ENCODE results near the gene SEC23A.
"Not testable (repeated sequence)": the region's sequence is repeated elsewhere in the genome, so short reads cannot be mapped to it uniquely, and the experiment has no call there.

Gene SEC23A

DNA sequence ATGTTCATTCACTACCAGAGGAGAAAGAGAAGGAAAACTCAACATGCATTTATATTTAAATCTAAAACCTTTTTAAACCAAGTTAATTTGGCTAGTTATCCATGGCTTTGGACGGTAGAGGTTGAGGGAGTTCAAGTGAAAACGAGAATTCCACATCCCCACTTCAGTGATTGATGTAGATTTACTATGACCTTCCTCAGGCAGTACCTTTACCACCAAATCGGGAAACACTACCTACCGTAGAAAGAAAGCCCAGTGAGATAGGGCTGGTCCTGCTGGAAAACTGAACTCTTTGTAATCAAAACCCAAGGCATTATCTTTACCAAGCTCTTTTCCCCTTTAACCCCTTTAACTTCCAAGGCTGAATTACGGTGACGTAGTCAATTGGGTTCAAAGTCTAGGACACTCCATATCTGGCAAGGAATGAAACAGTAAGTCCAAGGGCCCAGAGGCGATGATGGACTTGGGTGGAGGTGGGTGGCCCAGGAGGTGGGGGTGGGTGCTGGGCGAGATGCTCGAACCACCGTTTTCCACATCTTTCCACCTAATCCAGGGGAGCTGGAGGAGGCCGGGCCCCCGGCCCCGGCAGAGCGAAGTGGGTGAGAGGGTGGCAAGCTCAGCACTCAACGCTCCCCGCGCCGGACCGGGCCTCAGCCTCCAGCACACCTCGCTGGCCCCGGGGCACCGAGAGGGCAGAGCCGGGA, 618 bp downstream of the SEC23A start:
- Histone ChIP-seq H3K27ac (ENCODE audit: low read length) (peak overlapping the region; percentile 66), H3K36me3 (replicated peaks; ENCODE audit: low read depth, low read length) (peaks cover 3% of the 10 kb centered on the region), H3K9me3 (ENCODE audit: insufficient read depth, low read length) (no peaks in the 10 kb centered on the region), H2AFZ (ENCODE audit: low read depth, low read length) (peak overlapping the region; percentile 59; the same call in 1 of the 2 replicates), H3K4me1 (ENCODE audit: low read length) (peaks cover 10% of the 10 kb centered on the region; the same call in 1 of the 2 replicates), H3K4me3 (ENCODE audit: low read length) (peak overlapping the region; percentile 90), H3K27me3 (ENCODE audit: low read depth, low read length) (no peaks in the 10 kb centered on the region), H3K4me2 (ENCODE audit: low read length) (peak overlapping the region; percentile 98), H3K9ac (ENCODE audit: low read length) (peak overlapping the region; percentile 93), H3K79me2 (ENCODE audit: low read length) (peaks cover 61% of the 10 kb centered on the region), H4K20me1 (ENCODE audit: insufficient read depth, low read length) (peaks cover 11% of the 10 kb centered on the region)
- no peak for TF ChIP-seq EZH2phosphoT487 (IDR thresholded peaks at IDR 0.05; ENCODE audit: low read depth)
- TF ChIP-seq, protein P1, sequence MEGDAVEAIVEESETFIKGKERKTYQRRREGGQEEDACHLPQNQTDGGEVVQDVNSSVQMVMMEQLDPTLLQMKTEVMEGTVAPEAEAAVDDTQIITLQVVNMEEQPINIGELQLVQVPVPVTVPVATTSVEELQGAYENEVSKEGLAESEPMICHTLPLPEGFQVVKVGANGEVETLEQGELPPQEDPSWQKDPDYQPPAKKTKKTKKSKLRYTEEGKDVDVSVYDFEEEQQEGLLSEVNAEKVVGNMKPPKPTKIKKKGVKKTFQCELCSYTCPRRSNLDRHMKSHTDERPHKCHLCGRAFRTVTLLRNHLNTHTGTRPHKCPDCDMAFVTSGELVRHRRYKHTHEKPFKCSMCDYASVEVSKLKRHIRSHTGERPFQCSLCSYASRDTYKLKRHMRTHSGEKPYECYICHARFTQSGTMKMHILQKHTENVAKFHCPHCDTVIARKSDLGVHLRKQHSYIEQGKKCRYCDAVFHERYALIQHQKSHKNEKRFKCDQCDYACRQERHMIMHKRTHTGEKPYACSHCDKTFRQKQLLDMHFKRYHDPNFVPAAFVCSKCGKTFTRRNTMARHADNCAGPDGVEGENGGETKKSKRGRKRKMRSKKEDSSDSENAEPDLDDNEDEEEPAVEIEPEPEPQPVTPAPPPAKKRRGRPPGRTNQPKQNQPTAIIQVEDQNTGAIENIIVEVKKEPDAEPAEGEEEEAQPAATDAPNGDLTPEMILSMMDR (IDR thresholded peaks at IDR 0.05; ENCODE audit: low read depth, low read length), result no peak

DNA sequence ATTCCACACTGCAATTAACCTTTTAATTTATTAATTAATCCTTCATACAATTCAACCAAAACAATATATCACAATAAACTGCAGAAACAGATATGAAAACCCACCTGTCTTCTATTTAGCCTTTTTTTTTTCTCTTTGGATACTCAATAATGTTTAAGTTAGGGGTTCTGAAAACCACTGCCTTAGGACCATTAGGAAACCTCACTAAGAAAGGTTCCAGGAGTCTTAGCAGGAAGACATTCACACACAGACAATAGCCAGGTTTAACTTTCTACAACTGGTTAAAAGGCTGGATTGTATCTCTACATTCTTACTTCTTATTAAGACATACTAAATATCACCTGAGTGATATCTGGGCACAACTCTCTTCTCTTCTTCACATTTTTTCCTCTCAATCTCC, 3.3 kb downstream of the SEC23A start:
- Histone ChIP-seq H4K20me1 (ENCODE audit: insufficient read depth, low read length) (peaks cover 13% of the 10 kb centered on the region), H3K9me3 (ENCODE audit: insufficient read depth, low read length) (no peaks in the 10 kb centered on the region), H2AFZ (ENCODE audit: low read depth, low read length) (no peak overlapping the region), H3K9ac (ENCODE audit: low read length) (no peak overlapping the region), H3K79me2 (ENCODE audit: low read length) (peaks cover 71% of the 10 kb centered on the region), H3K27me3 (ENCODE audit: low read depth, low read length) (no peaks in the 10 kb centered on the region), H3K4me2 (ENCODE audit: low read length) (no peak overlapping the region), H3K4me1 (ENCODE audit: low read length) (peaks cover 7% of the 10 kb centered on the region; the same call in 1 of the 2 replicates), H3K36me3 (replicated peaks; ENCODE audit: low read depth, low read length) (peaks cover 12% of the 10 kb centered on the region), H3K27ac (ENCODE audit: low read length) (no peak overlapping the region), H3K4me3 (ENCODE audit: low read length) (no peak overlapping the region)
- TF ChIP-seq, protein P1 (IDR thresholded peaks at IDR 0.05; ENCODE audit: low read depth, low read length), result no peak
- no peak for TF ChIP-seq EZH2phosphoT487 (IDR thresholded peaks at IDR 0.05; ENCODE audit: low read depth)

DNA sequence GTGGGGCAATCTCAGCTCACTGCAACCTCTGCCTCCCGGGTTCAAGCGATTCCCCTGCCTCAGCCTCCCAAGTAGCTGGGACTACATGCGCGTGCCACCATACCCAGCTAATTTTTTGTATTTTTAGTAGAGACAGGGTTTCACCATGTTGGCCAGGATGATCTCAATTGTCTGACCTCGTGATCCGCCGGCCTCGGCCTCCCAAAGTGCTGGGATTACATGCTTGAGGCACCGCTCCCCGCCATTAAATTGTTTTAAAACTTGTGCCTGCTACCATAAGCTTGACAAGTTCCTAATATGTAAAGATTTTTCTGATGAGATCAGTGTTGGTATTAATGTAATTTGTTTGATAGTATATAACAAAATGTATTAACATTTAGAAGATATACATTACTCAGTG, 3.8 kb downstream of the SEC23A start:
- peaks cover 15% of the 10 kb centered on the region for H3K36me3 ChIP-seq (replicated peaks; ENCODE audit: low read depth, low read length)
- H3K9ac ChIP-seq (ENCODE audit: low read length); H3K4me3 ChIP-seq (ENCODE audit: low read length); H2AFZ ChIP-seq (ENCODE audit: low read depth, low read length); H3K27me3 ChIP-seq (ENCODE audit: low read depth, low read length); H3K27ac ChIP-seq (ENCODE audit: low read length); H3K9me3 ChIP-seq (ENCODE audit: insufficient read depth, low read length); H3K4me2 ChIP-seq (ENCODE audit: low read length); H3K4me1 ChIP-seq (ENCODE audit: low read length): not testable (repeated sequence)
- peaks cover 75% of the 10 kb centered on the region for H3K79me2 ChIP-seq (ENCODE audit: low read length)
- H4K20me1 ChIP-seq (ENCODE audit: insufficient read depth, low read length), result peaks cover 13% of the 10 kb centered on the region

DNA sequence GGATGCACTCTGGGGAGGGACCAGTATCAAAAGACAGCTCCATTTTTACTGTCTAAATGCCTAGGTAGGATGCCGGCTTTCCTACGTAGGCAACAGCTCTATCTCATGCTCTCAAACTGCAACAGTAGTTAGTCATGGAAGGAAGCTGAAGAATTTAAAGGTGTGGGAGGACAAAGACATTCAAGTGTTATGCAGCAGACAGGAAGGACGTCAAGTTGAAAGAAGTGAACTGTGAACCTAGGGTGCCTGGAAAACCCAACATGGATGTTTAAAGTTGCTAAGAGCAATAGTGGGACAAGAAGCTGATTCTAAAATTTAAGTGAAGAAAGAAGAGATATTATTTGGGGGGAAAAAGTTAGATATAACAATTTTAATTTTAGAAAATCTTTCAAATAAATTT, 5.9 kb downstream of the SEC23A start:
- peaks cover 24% of the 10 kb centered on the region for H3K36me3 ChIP-seq (replicated peaks; ENCODE audit: low read depth, low read length)
- H3K4me2 ChIP-seq (ENCODE audit: low read length), result no peak overlapping the region
- H3K9me3 ChIP-seq (ENCODE audit: insufficient read depth, low read length), result no peaks in the 10 kb centered on the region
- no peak overlapping the region for H3K4me3 ChIP-seq (ENCODE audit: low read length)
- TF ChIP-seq EZH2phosphoT487 (IDR thresholded peaks at IDR 0.05; ENCODE audit: low read depth), result no peak
- TF ChIP-seq, protein P1 (IDR thresholded peaks at IDR 0.05; ENCODE audit: low read depth, low read length), result no peak
- 0 out of 2 replicates have a peak, but pooled peaks cover 2% of the 10 kb centered on the region for H3K4me1 ChIP-seq (ENCODE audit: low read length)
- no peak overlapping the region for H3K27ac ChIP-seq (ENCODE audit: low read length)
- H4K20me1 ChIP-seq (ENCODE audit: insufficient read depth, low read length), result peaks cover 13% of the 10 kb centered on the region
- no peak overlapping the region for H2AFZ ChIP-seq (ENCODE audit: low read depth, low read length)
- no peak overlapping the region for H3K9ac ChIP-seq (ENCODE audit: low read length)
- H3K27me3 ChIP-seq (ENCODE audit: low read depth, low read length), result no peaks in the 10 kb centered on the region
- H3K79me2 ChIP-seq (ENCODE audit: low read length), result peaks cover 58% of the 10 kb centered on the region
